ENCODE results near the gene ARPC1B. TPM values are rescaled to one million over a fixed set of nuclear protein-coding genes. Genes with fewer than 3 reads are reported as not detected.

ARPC1B gene
- total RNA-seq, 1 donor from 2014 or later, result 175 TPM

GRCh38 chr7:99433158-99433557 is 58.6 kb downstream of the ARPC1B start:
- Mint-ChIP-seq H3K4me1 (ENCODE audit: low read depth, unreplicated experiment) (no peaks in the 10 kb centered on the region), H3K9me3 (ENCODE audit: unreplicated experiment) (no peaks in the 10 kb centered on the region), H3K27ac (ENCODE audit: unreplicated experiment) (no peak overlapping the region), H3K4me3 (ENCODE audit: unreplicated experiment) (no peak overlapping the region), H3K36me3 (ENCODE audit: low read depth, unreplicated experiment) (peaks cover 8% of the 10 kb centered on the region), H3K27me3 (ENCODE audit: low read depth, unreplicated experiment) (no peaks in the 10 kb centered on the region)
- Histone ChIP-seq H3K9me3 (ENCODE audit: insufficient read depth, low read depth, low read length) (no peaks in the 10 kb centered on the region), H3K79me2 (ENCODE audit: insufficient read depth, low read length) (peaks cover 24% of the 10 kb centered on the region), H3K36me3 (ENCODE audit: insufficient read depth, low read length) (peaks cover 8% of the 10 kb centered on the region), H3K9ac (ENCODE audit: low read length) (no peak overlapping the region), H3K4me1 (ENCODE audit: insufficient read depth, low read length) (peaks cover 6% of the 10 kb centered on the region), H3K4me3 (ENCODE audit: insufficient read depth, low read depth, low read length) (no peak overlapping the region), H3K4me2 (ENCODE audit: low read length) (no peak overlapping the region), H3K27ac (ENCODE audit: low read depth, low read length) (no peak overlapping the region), H2AFZ (ENCODE audit: low read depth, low read length) (no peak overlapping the region), H3K27me3 (ENCODE audit: insufficient read depth, low read length) (no peaks in the 10 kb centered on the region), H4K20me1 (ENCODE audit: insufficient read depth, low read length) (peaks cover 15% of the 10 kb centered on the region)
- FAIRE-seq (no peak), DNase-seq (ENCODE audit: low read depth) (no peak)
- TF ChIP-seq CTCF (IDR thresholded peaks at IDR 0.05; ENCODE audit: insufficient read depth, low read depth, low read length) (no peak), EZH2 (IDR thresholded peaks at IDR 0.05; ENCODE audit: insufficient read depth, low read length) (no peak)

- Histone ChIP-seq H3K36me3 (ENCODE audit: insufficient read depth, low read length) (peaks cover 3% of the 10 kb centered on the region), H3K4me2 (ENCODE audit: low read length) (peak overlapping the region; percentile 99), H3K9me3 (ENCODE audit: insufficient read depth, low read depth, low read length) (no peaks in the 10 kb centered on the region), H3K4me1 (ENCODE audit: insufficient read depth, low read length) (peaks cover 14% of the 10 kb centered on the region), H3K27ac (ENCODE audit: low read depth, low read length) (peak overlapping the region; percentile 57), H4K20me1 (ENCODE audit: insufficient read depth, low read length) (peaks cover 34% of the 10 kb centered on the region), H3K4me3 (ENCODE audit: insufficient read depth, low read depth, low read length) (peak overlapping the region; percentile 86), H3K27me3 (ENCODE audit: insufficient read depth, low read length) (no peaks in the 10 kb centered on the region), H3K79me2 (ENCODE audit: insufficient read depth, low read length) (peaks cover 59% of the 10 kb centered on the region), H2AFZ (ENCODE audit: low read depth, low read length) (peak overlapping the region; percentile 90), H3K9ac (ENCODE audit: low read length) (peak overlapping the region; percentile 88)
- peak overlapping the region; percentile 98 for H3K4me3 Mint-ChIP-seq (ENCODE audit: unreplicated experiment)
- DNase-seq (ENCODE audit: low read depth) (no peak), FAIRE-seq (no peak)
- no peaks in the 10 kb centered on the region for H3K9me3 Mint-ChIP-seq (ENCODE audit: unreplicated experiment)
- H3K36me3 Mint-ChIP-seq (ENCODE audit: low read depth, unreplicated experiment), result peaks cover 8% of the 10 kb centered on the region
- no peaks in the 10 kb centered on the region for H3K27me3 Mint-ChIP-seq (ENCODE audit: low read depth, unreplicated experiment)
- H3K27ac Mint-ChIP-seq (ENCODE audit: unreplicated experiment), result peak overlapping the region; percentile 69
- H3K4me1 Mint-ChIP-seq (ENCODE audit: low read depth, unreplicated experiment), result peaks cover 9% of the 10 kb centered on the region
- TF ChIP-seq CTCF (IDR thresholded peaks at IDR 0.05; ENCODE audit: insufficient read depth, low read depth, low read length) (no peak), EZH2 (IDR thresholded peaks at IDR 0.05; ENCODE audit: insufficient read depth, low read length) (no peak)
These were observed 63.5 kb downstream of the ARPC1B start for GRCh38 chr7:99437946-99438572.
